OCI-LY7 (cell line): ENCODE results near the gene ATG12.

Experiments
- EZH2phosphoT487 ChIP-seq: fragments of 200-600 bp; sonication (generic); IDR thresholded peaks from 2 replicates; pipeline ENCODE4 v1.6.1; 2018; ENCODE audit warnings: low read depth, borderline replicate concordance, mild to moderate bottlenecking, mixed run types, antibody characterized with exemption, low read length, moderate library complexity, mixed read lengths
- TF ChIP-seq, protein P1 (sequence below): fragments of 200-600 bp; sonication (generic); conservative IDR thresholded peaks from 2 replicates; pipeline ENCODE4 v1.5.1; 2014; ENCODE audit warnings: mild to moderate bottlenecking, antibody characterized with exemption, low read length, moderate library complexity, mixed read lengths

DNA sequence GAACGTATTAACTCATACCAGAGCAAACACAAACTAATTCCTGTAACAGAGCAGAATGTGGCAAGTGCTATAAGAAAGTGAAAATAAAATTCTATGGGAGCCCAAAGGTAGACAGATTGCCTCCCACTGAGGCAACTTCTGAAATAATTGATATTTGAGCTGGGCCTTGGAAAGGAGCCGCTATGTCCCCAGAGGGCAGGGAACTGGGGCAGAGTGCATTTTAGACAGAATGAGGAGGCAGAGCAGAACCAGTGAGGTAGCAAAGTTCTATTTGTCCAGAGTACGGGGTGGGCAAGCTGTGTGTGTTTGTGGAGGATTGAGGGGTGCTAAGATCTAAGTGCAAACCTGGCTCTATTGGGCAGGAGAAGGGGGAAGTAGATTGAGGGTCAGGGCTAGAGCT lies 44.7 kb downstream of the ATG12 start:
- TF ChIP-seq, protein P1, sequence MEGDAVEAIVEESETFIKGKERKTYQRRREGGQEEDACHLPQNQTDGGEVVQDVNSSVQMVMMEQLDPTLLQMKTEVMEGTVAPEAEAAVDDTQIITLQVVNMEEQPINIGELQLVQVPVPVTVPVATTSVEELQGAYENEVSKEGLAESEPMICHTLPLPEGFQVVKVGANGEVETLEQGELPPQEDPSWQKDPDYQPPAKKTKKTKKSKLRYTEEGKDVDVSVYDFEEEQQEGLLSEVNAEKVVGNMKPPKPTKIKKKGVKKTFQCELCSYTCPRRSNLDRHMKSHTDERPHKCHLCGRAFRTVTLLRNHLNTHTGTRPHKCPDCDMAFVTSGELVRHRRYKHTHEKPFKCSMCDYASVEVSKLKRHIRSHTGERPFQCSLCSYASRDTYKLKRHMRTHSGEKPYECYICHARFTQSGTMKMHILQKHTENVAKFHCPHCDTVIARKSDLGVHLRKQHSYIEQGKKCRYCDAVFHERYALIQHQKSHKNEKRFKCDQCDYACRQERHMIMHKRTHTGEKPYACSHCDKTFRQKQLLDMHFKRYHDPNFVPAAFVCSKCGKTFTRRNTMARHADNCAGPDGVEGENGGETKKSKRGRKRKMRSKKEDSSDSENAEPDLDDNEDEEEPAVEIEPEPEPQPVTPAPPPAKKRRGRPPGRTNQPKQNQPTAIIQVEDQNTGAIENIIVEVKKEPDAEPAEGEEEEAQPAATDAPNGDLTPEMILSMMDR: no peak
- TF ChIP-seq EZH2phosphoT487: no peak
